HepG2 (cell line): Measurements from ENCODE around the gene TMEM184B. TPM values are rescaled to one million over a fixed set of nuclear protein-coding genes. Genes with fewer than 3 reads are reported as not detected.

Experiments
- CC2D1A ChIP-seq: sonication (generic); formaldehyde crosslinking; IDR thresholded peaks from 2 replicates; pipeline ENCODE4 v1.8.1; 2023; ENCODE audit warnings: mild to moderate bottlenecking, missing genetic modification reagents
- EEA1 ChIP-seq: sonication (generic); formaldehyde crosslinking; IDR thresholded peaks from 2 replicates; pipeline ENCODE4 v1.5.1; 2020; ENCODE audit warnings: mild to moderate bottlenecking, missing genetic modification reagents, borderline replicate concordance
- GABPB1 ChIP-seq: IDR thresholded peaks from 2 replicates; pipeline ENCODE4 v1.6.1; 2016; ENCODE audit warnings: mild to moderate bottlenecking, missing genetic modification reagents, moderate library complexity, missing compliant biosample characterization
- MATR3 ChIP-seq: sonication (generic); formaldehyde crosslinking; IDR thresholded peaks from 2 replicates; pipeline ENCODE4 v1.4.0; 2020; ENCODE audit warnings: missing genetic modification reagents
- MEIS1 ChIP-seq: sonication (generic); formaldehyde crosslinking; IDR thresholded peaks from 2 replicates; pipeline ENCODE4 v1.9.0; 2021; ENCODE audit warnings: mild to moderate bottlenecking, missing genetic modification reagents, moderate library complexity, borderline replicate concordance
- MTF2 ChIP-seq: sonication (generic); formaldehyde crosslinking; IDR thresholded peaks from 2 replicates; pipeline ENCODE4 v1.5.0; 2020; ENCODE audit warnings: missing genetic modification reagents, borderline replicate concordance
- NONO ChIP-seq, 2 experiments: fragments of 450-650 bp in 1 of 2; sonication (generic) in 1 of 2; formaldehyde crosslinking in 1 of 2; IDR thresholded peaks in 1 of 2; conservative IDR thresholded peaks in 1 of 2; 2 replicates each; pipeline versions ENCODE4 v1.6.1 to v1.8.0; 2017 to 2022; ENCODE audit warnings: mild to moderate bottlenecking in 1 of 2, missing genetic modification reagents in 1 of 2, moderate library complexity in 1 of 2
- RAD21 ChIP-seq: fragments of 450-650 bp; formaldehyde crosslinking; IDR thresholded peaks from 2 replicates; pipeline ENCODE4 v1.5.0; 2020; ENCODE audit warnings: mild to moderate bottlenecking
- RFXANK ChIP-seq: IDR thresholded peaks from 2 replicates; pipeline ENCODE4 v1.6.1; 2016
- ZNF138 ChIP-seq: sonication (generic); formaldehyde crosslinking; IDR thresholded peaks from 2 replicates; pipeline ENCODE4 v1.5.0; 2020; ENCODE audit warnings: mild to moderate bottlenecking, low read depth, missing genetic modification reagents
- ZNF570 ChIP-seq: sonication (generic); formaldehyde crosslinking; IDR thresholded peaks from 2 replicates; pipeline ENCODE4 v1.4.0; 2020; ENCODE audit warnings: mild to moderate bottlenecking, missing genetic modification reagents, borderline replicate concordance
- ZNF891 ChIP-seq: sonication (generic); formaldehyde crosslinking; IDR thresholded peaks from 2 replicates; pipeline ENCODE4 v1.5.0; 2020; ENCODE audit warnings: mild to moderate bottlenecking, missing genetic modification reagents
- polyA plus RNA-seq, 8 experiments: library from polyadenylated mRNA; depleted of rRNA in 3 of 8; stranded (reverse) in 7 of 8; unstranded in 1 of 8; fragments of >200 nt; fragmentation: Illumina TruSeq in 4 of 8; extraction: Trizol in 4 of 8; gene quantifications; 2 replicates each; pipeline versions ENCODE4 v1.2.1 to v1.2.3, GENCODE V29; 2011 to 2016; ENCODE audit warnings: low read depth in 4 of 8, missing spikeins in 1 of 8, mixed read lengths in 1 of 8; ENCODE audit not compliant: insufficient read depth in 1 of 8
- total RNA-seq, 5 experiments: library from RNA; depleted of rRNA; stranded (reverse); fragments of >200 nt; fragmentation: Illumina TruSeq; extraction: Trizol; gene quantifications; 2 replicates each; pipeline ENCODE4 v1.2.3, GENCODE V29; 2016; ENCODE audit warnings: low read depth in 1 of 5
- TF ChIP-seq, protein P1 (sequence below): sonication (generic); formaldehyde crosslinking; conservative IDR thresholded peaks from 2 replicates; pipeline ENCODE4 v1.8.1; 2023; ENCODE audit warnings: missing genetic modification reagents
- TF ChIP-seq, protein P2 (sequence below): sonication (generic); formaldehyde crosslinking; IDR thresholded peaks from 2 replicates; pipeline ENCODE4 v1.4.0; 2020; ENCODE audit warnings: missing genetic modification reagents, borderline replicate concordance
- TF ChIP-seq, protein P3 (sequence below): sonication (generic); formaldehyde crosslinking; conservative IDR thresholded peaks from 2 replicates; pipeline ENCODE4 v1.4.0; 2020; ENCODE audit warnings: missing genetic modification reagents
- TF ChIP-seq, protein P4 (sequence below): sonication (generic); formaldehyde crosslinking; IDR thresholded peaks from 2 replicates; pipeline ENCODE4 v1.4.0; 2020; ENCODE audit warnings: missing genetic modification reagents
- TF ChIP-seq, protein P5 (sequence below): sonication (generic); formaldehyde crosslinking; IDR thresholded peaks from 2 replicates; pipeline ENCODE4 v1.8.1; 2023; ENCODE audit warnings: mild to moderate bottlenecking, missing genetic modification reagents
- TF ChIP-seq, protein P6 (sequence below), 2 experiments: sonication (generic) in 1 of 2; formaldehyde crosslinking in 1 of 2; IDR thresholded peaks; 2 replicates each; pipeline versions ENCODE4 v1.4.0 to v1.6.1; 2018 to 2020; ENCODE audit warnings: missing genetic modification reagents in 2 of 2, borderline replicate concordance in 1 of 2, low read depth in 1 of 2, mild to moderate bottlenecking in 1 of 2, missing biosample characterization in 1 of 2

TMEM184B gene
- total and polyA plus RNA-seq, 2 of the 13 experiments (the other 11 are each of a cell fraction or from before 2014, with no cell fraction given): 15.9 to 16.0 TPM

DNA sequence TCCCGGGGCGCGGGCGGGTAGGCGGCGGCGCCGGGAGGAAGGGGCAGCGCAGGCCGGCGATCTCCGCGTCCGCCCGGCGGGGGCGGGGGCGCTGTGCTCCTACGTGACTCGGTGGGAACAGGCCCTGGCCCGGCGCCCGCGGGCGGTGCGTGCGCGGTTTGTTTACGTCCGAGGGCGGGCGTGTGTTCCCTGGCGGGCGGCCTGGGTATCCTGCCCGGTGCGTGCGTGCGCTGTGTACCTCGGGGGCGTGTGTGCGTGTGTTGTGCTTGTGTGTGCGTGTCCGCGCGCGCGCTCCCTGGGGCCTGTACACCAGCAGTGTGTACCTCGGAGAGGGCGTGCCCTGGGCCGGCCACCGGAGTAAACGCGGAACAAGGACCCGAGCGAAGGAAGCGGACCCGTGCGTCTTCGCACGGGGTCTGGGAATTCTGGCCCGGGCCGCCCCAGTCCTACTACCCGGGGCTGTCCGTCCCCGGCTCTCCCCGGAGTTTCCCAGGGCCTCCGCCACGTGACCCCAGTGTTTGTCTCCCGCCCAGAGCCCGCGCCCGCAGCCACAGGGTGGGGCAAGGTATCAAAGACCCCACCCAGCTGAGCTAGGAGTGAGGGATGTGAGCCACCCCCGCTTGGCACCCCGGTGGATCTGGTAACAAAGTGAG lies 70.2 kb downstream of the TMEM184B start (continued):
- no peak for TF ChIP-seq NONO (IDR thresholded peaks at IDR 0.05)
- TF ChIP-seq NONO (CRISPR knock-in tag; conservative IDR thresholded peaks at IDR 0.05): peak; percentile 27; the same call in 1 of the 2 replicates
- 0 out of 2 replicates have a peak, but pooled peaks have one; percentile 7 for TF ChIP-seq MEIS1
- no peak for TF ChIP-seq CC2D1A (CRISPR knock-in tag)
- TF ChIP-seq, protein P1, sequence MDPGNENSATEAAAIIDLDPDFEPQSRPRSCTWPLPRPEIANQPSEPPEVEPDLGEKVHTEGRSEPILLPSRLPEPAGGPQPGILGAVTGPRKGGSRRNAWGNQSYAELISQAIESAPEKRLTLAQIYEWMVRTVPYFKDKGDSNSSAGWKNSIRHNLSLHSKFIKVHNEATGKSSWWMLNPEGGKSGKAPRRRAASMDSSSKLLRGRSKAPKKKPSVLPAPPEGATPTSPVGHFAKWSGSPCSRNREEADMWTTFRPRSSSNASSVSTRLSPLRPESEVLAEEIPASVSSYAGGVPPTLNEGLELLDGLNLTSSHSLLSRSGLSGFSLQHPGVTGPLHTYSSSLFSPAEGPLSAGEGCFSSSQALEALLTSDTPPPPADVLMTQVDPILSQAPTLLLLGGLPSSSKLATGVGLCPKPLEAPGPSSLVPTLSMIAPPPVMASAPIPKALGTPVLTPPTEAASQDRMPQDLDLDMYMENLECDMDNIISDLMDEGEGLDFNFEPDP: peak; percentile 81; the same call in 1 of the 2 replicates
- TF ChIP-seq, protein P2, sequence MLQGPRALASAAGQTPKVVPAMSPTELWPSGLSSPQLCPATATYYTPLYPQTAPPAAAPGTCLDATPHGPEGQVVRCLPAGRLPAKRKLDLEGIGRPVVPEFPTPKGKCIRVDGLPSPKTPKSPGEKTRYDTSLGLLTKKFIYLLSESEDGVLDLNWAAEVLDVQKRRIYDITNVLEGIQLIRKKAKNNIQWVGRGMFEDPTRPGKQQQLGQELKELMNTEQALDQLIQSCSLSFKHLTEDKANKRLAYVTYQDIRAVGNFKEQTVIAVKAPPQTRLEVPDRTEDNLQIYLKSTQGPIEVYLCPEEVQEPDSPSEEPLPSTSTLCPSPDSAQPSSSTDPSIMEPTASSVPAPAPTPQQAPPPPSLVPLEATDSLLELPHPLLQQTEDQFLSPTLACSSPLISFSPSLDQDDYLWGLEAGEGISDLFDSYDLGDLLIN (CRISPR knock-in tag): no peak
- TF ChIP-seq GABPB1 (CRISPR knock-in tag): peak; percentile 40
- TF ChIP-seq, protein P3, sequence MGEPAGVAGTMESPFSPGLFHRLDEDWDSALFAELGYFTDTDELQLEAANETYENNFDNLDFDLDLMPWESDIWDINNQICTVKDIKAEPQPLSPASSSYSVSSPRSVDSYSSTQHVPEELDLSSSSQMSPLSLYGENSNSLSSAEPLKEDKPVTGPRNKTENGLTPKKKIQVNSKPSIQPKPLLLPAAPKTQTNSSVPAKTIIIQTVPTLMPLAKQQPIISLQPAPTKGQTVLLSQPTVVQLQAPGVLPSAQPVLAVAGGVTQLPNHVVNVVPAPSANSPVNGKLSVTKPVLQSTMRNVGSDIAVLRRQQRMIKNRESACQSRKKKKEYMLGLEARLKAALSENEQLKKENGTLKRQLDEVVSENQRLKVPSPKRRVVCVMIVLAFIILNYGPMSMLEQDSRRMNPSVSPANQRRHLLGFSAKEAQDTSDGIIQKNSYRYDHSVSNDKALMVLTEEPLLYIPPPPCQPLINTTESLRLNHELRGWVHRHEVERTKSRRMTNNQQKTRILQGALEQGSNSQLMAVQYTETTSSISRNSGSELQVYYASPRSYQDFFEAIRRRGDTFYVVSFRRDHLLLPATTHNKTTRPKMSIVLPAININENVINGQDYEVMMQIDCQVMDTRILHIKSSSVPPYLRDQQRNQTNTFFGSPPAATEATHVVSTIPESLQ (CRISPR knock-in tag): no peak
- TF ChIP-seq, protein P4, sequence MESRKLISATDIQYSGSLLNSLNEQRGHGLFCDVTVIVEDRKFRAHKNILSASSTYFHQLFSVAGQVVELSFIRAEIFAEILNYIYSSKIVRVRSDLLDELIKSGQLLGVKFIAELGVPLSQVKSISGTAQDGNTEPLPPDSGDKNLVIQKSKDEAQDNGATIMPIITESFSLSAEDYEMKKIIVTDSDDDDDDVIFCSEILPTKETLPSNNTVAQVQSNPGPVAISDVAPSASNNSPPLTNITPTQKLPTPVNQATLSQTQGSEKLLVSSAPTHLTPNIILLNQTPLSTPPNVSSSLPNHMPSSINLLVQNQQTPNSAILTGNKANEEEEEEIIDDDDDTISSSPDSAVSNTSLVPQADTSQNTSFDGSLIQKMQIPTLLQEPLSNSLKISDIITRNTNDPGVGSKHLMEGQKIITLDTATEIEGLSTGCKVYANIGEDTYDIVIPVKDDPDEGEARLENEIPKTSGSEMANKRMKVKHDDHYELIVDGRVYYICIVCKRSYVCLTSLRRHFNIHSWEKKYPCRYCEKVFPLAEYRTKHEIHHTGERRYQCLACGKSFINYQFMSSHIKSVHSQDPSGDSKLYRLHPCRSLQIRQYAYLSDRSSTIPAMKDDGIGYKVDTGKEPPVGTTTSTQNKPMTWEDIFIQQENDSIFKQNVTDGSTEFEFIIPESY (CRISPR knock-in tag): no peak
- TF ChIP-seq EEA1 (CRISPR knock-in tag): no peak
- TF ChIP-seq, protein P5, sequence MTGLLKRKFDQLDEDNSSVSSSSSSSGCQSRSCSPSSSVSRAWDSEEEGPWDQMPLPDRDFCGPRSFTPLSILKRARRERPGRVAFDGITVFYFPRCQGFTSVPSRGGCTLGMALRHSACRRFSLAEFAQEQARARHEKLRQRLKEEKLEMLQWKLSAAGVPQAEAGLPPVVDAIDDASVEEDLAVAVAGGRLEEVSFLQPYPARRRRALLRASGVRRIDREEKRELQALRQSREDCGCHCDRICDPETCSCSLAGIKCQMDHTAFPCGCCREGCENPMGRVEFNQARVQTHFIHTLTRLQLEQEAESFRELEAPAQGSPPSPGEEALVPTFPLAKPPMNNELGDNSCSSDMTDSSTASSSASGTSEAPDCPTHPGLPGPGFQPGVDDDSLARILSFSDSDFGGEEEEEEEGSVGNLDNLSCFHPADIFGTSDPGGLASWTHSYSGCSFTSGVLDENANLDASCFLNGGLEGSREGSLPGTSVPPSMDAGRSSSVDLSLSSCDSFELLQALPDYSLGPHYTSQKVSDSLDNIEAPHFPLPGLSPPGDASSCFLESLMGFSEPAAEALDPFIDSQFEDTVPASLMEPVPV (CRISPR knock-in tag): peak; percentile 25; the same call in 1 of the 2 replicates
- TF ChIP-seq, protein P6, sequence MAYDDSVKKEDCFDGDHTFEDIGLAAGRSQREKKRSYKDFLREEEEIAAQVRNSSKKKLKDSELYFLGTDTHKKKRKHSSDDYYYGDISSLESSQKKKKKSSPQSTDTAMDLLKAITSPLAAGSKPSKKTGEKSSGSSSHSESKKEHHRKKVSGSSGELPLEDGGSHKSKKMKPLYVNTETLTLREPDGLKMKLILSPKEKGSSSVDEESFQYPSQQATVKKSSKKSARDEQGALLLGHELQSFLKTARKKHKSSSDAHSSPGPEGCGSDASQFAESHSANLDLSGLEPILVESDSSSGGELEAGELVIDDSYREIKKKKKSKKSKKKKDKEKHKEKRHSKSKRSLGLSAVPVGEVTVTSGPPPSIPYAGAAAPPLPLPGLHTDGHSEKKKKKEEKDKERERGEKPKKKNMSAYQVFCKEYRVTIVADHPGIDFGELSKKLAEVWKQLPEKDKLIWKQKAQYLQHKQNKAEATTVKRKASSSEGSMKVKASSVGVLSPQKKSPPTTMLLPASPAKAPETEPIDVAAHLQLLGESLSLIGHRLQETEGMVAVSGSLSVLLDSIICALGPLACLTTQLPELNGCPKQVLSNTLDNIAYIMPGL (CRISPR knock-in tag; IDR thresholded peaks at IDR 0.05; ENCODE audit: borderline replicate concordance in 1 of 2, low read depth in 1 of 2): peak; percentile 67 to 83; a peak in 3 of 4 replicates
- TF ChIP-seq ZNF138 (CRISPR knock-in tag): no peak
- TF ChIP-seq RFXANK (CRISPR knock-in tag): no peak
- no peak for TF ChIP-seq ZNF891 (CRISPR knock-in tag)
- TF ChIP-seq RAD21 (CRISPR knock-in tag): no peak
- TF ChIP-seq MATR3 (CRISPR knock-in tag): no peak
- 0 out of 2 replicates have a peak, but pooled peaks have one; percentile 41 for TF ChIP-seq MTF2 (CRISPR knock-in tag)
- no peak for TF ChIP-seq ZNF570 (CRISPR knock-in tag)
